Measurements from ENCODE around the gene COPG1. TPM values are rescaled to one million over a fixed set of nuclear protein-coding genes. Genes with fewer than 3 reads are reported as not detected.
A peak's percentile ranks its signal among the peaks of the same experiment; 100 is the strongest.

COPG1 gene
- total and polyA plus RNA-seq, 9 of the 15 experiments (the other 6 are each of a cell fraction or from before 2014, with no cell fraction given) = 40.3 to 105 (median 62.4) TPM

GRCh38 chr3:129313665-129314385, 64.4 kb downstream of the COPG1 start:
- Histone ChIP-seq H3K27ac (ENCODE audit: extremely low read depth, low read depth, low read length) (peak overlapping the region; percentile 38; the same call in 1 of the 3 replicates), H3K4me2 (ENCODE audit: insufficient read depth, low read length) (peak overlapping the region; percentile 91), H3K9ac (ENCODE audit: insufficient read depth in 1 of 2, low read depth in 2 of 2, low read length in 2 of 2) (peak overlapping the region; percentile 79 to 100), H3K9me1 (ENCODE audit: control insufficient read depth, insufficient read depth, low read length) (no peaks in the 10 kb centered on the region), H3K79me2 (ENCODE audit: control insufficient read depth, insufficient read depth, low read length) (peaks cover 17% of the 10 kb centered on the region), H2AFZ (ENCODE audit: low read depth, low read length) (no peak overlapping the region), H3K4me1 (replicated peaks in 1 of 2; ENCODE audit: control insufficient read depth in 2 of 2, insufficient read depth in 2 of 2, low read length in 2 of 2) (peaks cover 18 to 35% of the 10 kb centered on the region in 2 experiments; a peak in 4 of 5 replicates), H4K20me1 (replicated peaks; ENCODE audit: control insufficient read depth, insufficient read depth, low read length) (peaks cover 5% of the 10 kb centered on the region; the same call in 1 of the 2 replicates), H3K36me3 (ENCODE audit: control insufficient read depth, insufficient read depth, low read length) (no peaks in the 10 kb centered on the region), H3K9me3 (replicated peaks; ENCODE audit: control insufficient read depth, insufficient read depth, low read depth, low read length) (no peaks in the 10 kb centered on the region), H3K4me3 (peak overlapping the region; percentile 78), H3K27me3 (ENCODE audit: control insufficient read depth in 2 of 2, insufficient read depth in 2 of 2, low read length in 2 of 2) (no peaks in the 10 kb centered on the region)
- BruUV-seq (replicated peaks) = no TSS peak
- DNase-seq (ENCODE audit: extremely low read depth in 1 of 4, low spot score in 3 of 4) = peak in 1 of 4 experiments; percentile 26
- 47% methylated on average over 7 of the region's 7 CpGs for WGBS (ENCODE audit: insufficient coverage, low coverage, missing lambda C conversion rate)
- in situ Hi-C loops (cut with MboI) = no loop called here
- TF ChIP-seq POLR2G (IDR thresholded peaks at IDR 0.05; ENCODE audit: low read depth, low read length) (peak; percentile 11), KDM5B (IDR thresholded peaks at IDR 0.05; ENCODE audit: insufficient replicate concordance, low read depth, low read length) (peak; percentile 45), YY1 (IDR thresholded peaks at IDR 0.05; ENCODE audit: borderline replicate concordance in 1 of 3, control insufficient read depth in 1 of 3, extremely low read depth in 1 of 3, insufficient read depth in 3 of 3, insufficient read length in 1 of 3, insufficient replicate concordance in 2 of 3, low read depth in 1 of 3, low read length in 2 of 3) (no peak), CBFA2T3 (IDR thresholded peaks at IDR 0.05) (no peak), ZNF197 (CRISPR knock-in tag; IDR thresholded peaks at IDR 0.05; ENCODE audit: low read depth) (no peak), ZBED1 (IDR thresholded peaks at IDR 0.05) (0 out of 2 replicates have a peak, but pooled peaks have one; percentile 9), SIN3A (IDR thresholded peaks at IDR 0.05; ENCODE audit: borderline replicate concordance in 2 of 2, control insufficient read depth in 1 of 2, low read depth in 2 of 2, low read length in 2 of 2) (peak in 1 of 2 experiments; percentile 91; a peak in 2 of 4 replicates), TAF1 (IDR thresholded peaks at IDR 0.05; ENCODE audit: control insufficient read depth, extremely low read depth, insufficient read depth, low read length, severe bottlenecking) (peak; percentile 18), CEBPB (tag; IDR thresholded peaks at IDR 0.05) (0 out of 2 replicates have a peak, but pooled peaks have one; percentile 28), POLR2AphosphoS2 (IDR thresholded peaks at IDR 0.05; ENCODE audit: low read length) (peak; percentile 54; the same call in 1 of the 2 replicates), POLR2A (conservative IDR thresholded peaks at IDR 0.05) (peak; percentile 56), POLR2AphosphoS5 (IDR thresholded peaks at IDR 0.05; ENCODE audit: control insufficient read depth, insufficient read depth, low read depth, low read length) (peak; percentile 24; the same call in 1 of the 2 replicates)
- FAIRE-seq = no peak
- POLR2A ChIA-PET = interaction anchor here (0.7 to 2.3 kb wide), 5 partner anchors 9 to 207 kb away, joined by 3 to 10 read pairs (median 4); no protein-coding TSS in a partner anchor
- CTCF ChIA-PET (ENCODE audit: low intra/inter-chr PET ratio) = no interaction called here
- intact Hi-C loops (cut with micrococcal nuclease) = loop anchor here (2.0 kb wide), 1 partner anchor 35 kb away; the partner anchor contains the start of gene HMCES
- ATAC-seq = peak; percentile 4

Data from K562 (cell line).